IMR-90 (cell line): ENCODE data around the gene TICAM2.

ENCODE experiments used
- BHLHE40 ChIP-seq: fragments of 150-350 bp; IDR thresholded peaks from 2 replicates; pipeline ENCODE4 v1.6.1; 2016; ENCODE audit warnings: mild to moderate bottlenecking, low read depth, low read length
- CEBPB ChIP-seq: IDR thresholded peaks from 2 replicates; pipeline ENCODE4 v1.6.1; 2012; ENCODE audit warnings: low read depth, low read length, improper control_type of control experiment
- CHD1 ChIP-seq: IDR thresholded peaks from 2 replicates; pipeline ENCODE4 v1.6.1; 2012; ENCODE audit warnings: low read depth, low read length, improper control_type of control experiment
- CTCF ChIP-seq: conservative IDR thresholded peaks from 2 replicates; pipeline ENCODE4 v1.5.1; 2012; ENCODE audit warnings: mild to moderate bottlenecking, low read depth, low read length, improper control_type of control experiment
- ELK1 ChIP-seq: fragments of 150-350 bp; IDR thresholded peaks from 2 replicates; pipeline ENCODE4 v1.6.1; 2016; ENCODE audit warnings: low read depth, mild to moderate bottlenecking, low read length, moderate library complexity, borderline replicate concordance
- FOS ChIP-seq: fragments of 150-350 bp; IDR thresholded peaks from 2 replicates; pipeline ENCODE4 v1.6.1; 2016; ENCODE audit warnings: low read depth, low read length
- MAZ ChIP-seq: IDR thresholded peaks from 2 replicates; pipeline ENCODE4 v1.6.1; 2012; ENCODE audit warnings: low read depth, mild to moderate bottlenecking, low read length, improper control_type of control experiment, moderate library complexity, borderline replicate concordance
- MXI1 ChIP-seq: IDR thresholded peaks from 2 replicates; pipeline ENCODE4 v1.6.1; 2012; ENCODE audit warnings: low read depth, mild to moderate bottlenecking, low read length, moderate library complexity, borderline replicate concordance
- POLR2A ChIP-seq: IDR thresholded peaks from 2 replicates; pipeline ENCODE4 v1.6.1; 2012; ENCODE audit warnings: mild to moderate bottlenecking, low read depth, low read length
- RAD21 ChIP-seq: IDR thresholded peaks from 2 replicates; pipeline ENCODE4 v1.6.1; 2012; ENCODE audit warnings: low read length, improper control_type of control experiment
- RCOR1 ChIP-seq: IDR thresholded peaks from 2 replicates; pipeline ENCODE4 v1.6.1; 2012; ENCODE audit warnings: mild to moderate bottlenecking, low read length, improper control_type of control experiment; ENCODE audit not compliant: insufficient replicate concordance
- RFX5 ChIP-seq: IDR thresholded peaks from 2 replicates; pipeline ENCODE4 v1.8.0; 2012; ENCODE audit warnings: low read depth, mild to moderate bottlenecking, low read length, moderate library complexity
- SMC3 ChIP-seq: fragments of 150-350 bp; IDR thresholded peaks from 2 replicates; pipeline ENCODE4 v1.6.1; 2016; ENCODE audit warnings: low read depth, mild to moderate bottlenecking, antibody characterized with exemption, low read length, moderate library complexity
- USF2 ChIP-seq: fragments of 150-350 bp; IDR thresholded peaks from 2 replicates; pipeline ENCODE4 v1.6.1; 2017; ENCODE audit warnings: mild to moderate bottlenecking, antibody characterized with exemption, low read length, low read depth

- TF ChIP-seq CTCF, result no peak
- TF ChIP-seq FOS, result no peak
- TF ChIP-seq SMC3, result no peak
- no peak for TF ChIP-seq RAD21
- TF ChIP-seq MXI1, result no peak
- TF ChIP-seq CEBPB, result no peak
- TF ChIP-seq POLR2A, result no peak
- no peak for TF ChIP-seq BHLHE40
- TF ChIP-seq ELK1, result no peak
- TF ChIP-seq USF2, result no peak
- TF ChIP-seq RCOR1, result no peak
- TF ChIP-seq RFX5, result no peak
- TF ChIP-seq MAZ, result no peak
- TF ChIP-seq CHD1, result no peak
Measured at GRCh38 chr5:115644046-115644445, 41.8 kb upstream of the TICAM2 start.
